OCI-LY1 (cell line): ENCODE data around the gene CADM1.

Experiments
- EZH2 ChIP-seq: fragments of 200-600 bp; sonication (generic), shearing (Covaris generic); IDR thresholded peaks from 2 replicates; pipeline ENCODE4 v1.8.0; 2017; ENCODE audit warnings: borderline replicate concordance, mixed run types, mild to moderate bottlenecking, antibody characterized with exemption, low read length, moderate library complexity, mixed read lengths
- TF ChIP-seq, protein P1 (sequence below): fragments of 200-600 bp; sonication (generic), shearing (Covaris generic); IDR thresholded peaks from 2 replicates; pipeline ENCODE4 v1.5.1; 2017; ENCODE audit warnings: mild to moderate bottlenecking, antibody characterized with exemption, low read length, moderate library complexity, mixed read lengths

DNA sequence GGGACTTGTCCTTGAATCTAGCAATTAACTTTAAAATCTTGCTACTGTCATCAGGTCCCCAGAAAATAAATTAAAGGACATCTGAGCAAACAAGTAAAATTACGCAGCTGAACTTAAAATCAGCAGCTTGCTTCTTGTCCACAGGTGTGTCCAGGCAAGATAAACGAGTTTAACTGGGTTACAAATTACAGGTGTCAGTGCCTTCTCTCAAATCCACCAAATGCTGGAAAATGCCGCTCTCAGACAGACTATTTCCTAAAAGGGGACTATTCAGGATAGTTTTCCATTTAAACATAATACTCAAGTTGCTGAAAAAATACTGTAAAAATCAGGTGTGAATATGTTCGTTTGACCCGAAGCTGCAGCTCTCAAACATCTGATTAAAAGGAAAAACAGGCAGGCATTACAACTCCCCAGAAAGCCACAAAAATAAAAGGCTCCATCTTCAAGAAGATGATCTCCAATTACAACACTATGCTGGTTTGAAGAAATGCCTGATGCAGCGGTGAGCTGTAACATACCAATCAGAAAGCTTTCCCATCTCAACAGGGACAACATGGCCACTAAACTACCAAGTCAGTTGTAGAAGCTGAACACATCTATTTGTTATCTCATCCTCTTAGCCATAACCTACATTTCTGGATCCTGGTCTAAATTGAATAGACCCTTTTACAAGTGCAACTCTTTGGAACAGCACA lies 82.1 kb downstream of the CADM1 start:
- no peak for TF ChIP-seq EZH2
- TF ChIP-seq, protein P1, sequence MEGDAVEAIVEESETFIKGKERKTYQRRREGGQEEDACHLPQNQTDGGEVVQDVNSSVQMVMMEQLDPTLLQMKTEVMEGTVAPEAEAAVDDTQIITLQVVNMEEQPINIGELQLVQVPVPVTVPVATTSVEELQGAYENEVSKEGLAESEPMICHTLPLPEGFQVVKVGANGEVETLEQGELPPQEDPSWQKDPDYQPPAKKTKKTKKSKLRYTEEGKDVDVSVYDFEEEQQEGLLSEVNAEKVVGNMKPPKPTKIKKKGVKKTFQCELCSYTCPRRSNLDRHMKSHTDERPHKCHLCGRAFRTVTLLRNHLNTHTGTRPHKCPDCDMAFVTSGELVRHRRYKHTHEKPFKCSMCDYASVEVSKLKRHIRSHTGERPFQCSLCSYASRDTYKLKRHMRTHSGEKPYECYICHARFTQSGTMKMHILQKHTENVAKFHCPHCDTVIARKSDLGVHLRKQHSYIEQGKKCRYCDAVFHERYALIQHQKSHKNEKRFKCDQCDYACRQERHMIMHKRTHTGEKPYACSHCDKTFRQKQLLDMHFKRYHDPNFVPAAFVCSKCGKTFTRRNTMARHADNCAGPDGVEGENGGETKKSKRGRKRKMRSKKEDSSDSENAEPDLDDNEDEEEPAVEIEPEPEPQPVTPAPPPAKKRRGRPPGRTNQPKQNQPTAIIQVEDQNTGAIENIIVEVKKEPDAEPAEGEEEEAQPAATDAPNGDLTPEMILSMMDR: no peak
